Lower leg skin (tissue), 4 donors: ENCODE data around the gene AP3M1. TPM values are rescaled to one million over a fixed set of nuclear protein-coding genes. Genes with fewer than 3 reads are reported as not detected.

Experiments
- DNase-seq, 2 donors: peaks; one replicate each; pipeline ENCODE4 v3.0.0-alpha.2; 2019; ENCODE audit warnings: low spot score in 2 of 2
- H3K4me3 ChIP-seq: fragments of 200-600 bp; sonication (generic); 2 replicates; pipeline ENCODE4 v1.5.1; 2017; ENCODE audit warnings: mild to moderate bottlenecking, low read depth; ENCODE audit not compliant: poor library complexity, severe bottlenecking
- CTCF ChIP-seq, 3 donors: fragments of 450-650 bp; IDR thresholded peaks; one replicate each; pipeline ENCODE4 v1.5.1; 2016; ENCODE audit warnings: antibody characterized with exemption in 3 of 3, mild to moderate bottlenecking in 3 of 3, moderate library complexity in 2 of 3
- POLR2A ChIP-seq, 2 donors: fragments of 450-650 bp; IDR thresholded peaks; one replicate each; pipeline ENCODE4 v1.6.1; 2016 to 2017; ENCODE audit warnings: antibody characterized with exemption in 2 of 2, mild to moderate bottlenecking in 1 of 2, moderate library complexity in 1 of 2
- WGBS, 2 donors: methylation state at CpG; one replicate each; pipeline ENCODE4 v1.1.5; 2018; 5-methylcytosine and 5-hydroxymethylcytosine counted together
- intact Hi-C: fragments of 100-400 bp; cut with DNase I; formaldehyde crosslinking; loops from one replicate; pipeline ENCODE4 v1.15.0; 2023; ENCODE audit warnings: low total_unique reads
- total RNA-seq, 4 donors: library from RNA; depleted of rRNA; stranded (reverse); fragments of >200 nt; gene quantifications; one replicate each; pipeline ENCODE4 v1.1.0, GENCODE V29; 2016

Gene AP3M1
- total RNA-seq, 4 donors from 2014 or later: 13.3 to 24.2 (median 15.5) TPM

GRCh38 chr10:74088722-74089121, 61.9 kb downstream of the AP3M1 start:
- H3K4me3 ChIP-seq: no peak overlapping the region
- TF ChIP-seq POLR2A (IDR thresholded peaks at IDR 0.05): no peak

DNA sequence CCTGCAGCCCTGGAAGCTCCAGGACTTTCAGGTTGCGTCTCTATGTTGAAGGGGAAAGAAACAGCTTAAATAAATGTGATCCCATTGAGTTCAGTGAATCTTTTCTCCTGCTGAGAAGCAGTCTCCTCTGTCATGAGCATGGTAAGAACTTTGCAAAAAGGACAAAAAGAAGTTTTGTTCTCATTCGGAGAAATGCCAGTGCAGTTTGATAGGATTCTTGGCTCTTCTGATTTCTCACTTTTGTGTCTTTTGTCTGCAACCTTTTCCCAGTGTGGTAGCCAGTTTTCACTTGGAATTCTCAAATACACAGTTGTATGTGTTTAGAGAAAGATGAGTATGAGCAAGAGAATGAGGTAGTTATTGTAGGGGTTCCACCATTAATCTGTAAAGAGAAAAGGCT, 64.3 kb downstream of the AP3M1 start:
- intact Hi-C loops: no loop called here

More at GRCh38 chr10:74088722-74089121, 61.9 kb downstream of the AP3M1 start:
- intact Hi-C loops: no loop called here
- 51 to 55% methylated on average over 3 of the region's 3 CpGs for WGBS, 2 donors
- DNase-seq: no peak

GRCh38 chr10:74084955-74085354, 65.7 kb downstream of the AP3M1 start:
- intact Hi-C loops: no loop called here
- no peak overlapping the region for H3K4me3 ChIP-seq
- TF ChIP-seq POLR2A (IDR thresholded peaks at IDR 0.05) (no peak), CTCF (IDR thresholded peaks at IDR 0.05) (no peak)
- DNase-seq: no peak
- WGBS, 2 donors: 92 to 96% methylated on average over 3 of the region's 3 CpGs

More for the DNA sequence above, 64.3 kb downstream of the AP3M1 start:
- TF ChIP-seq POLR2A (IDR thresholded peaks at IDR 0.05) (no peak), CTCF (IDR thresholded peaks at IDR 0.05) (no peak)
- no peak for DNase-seq
- H3K4me3 ChIP-seq: no peak overlapping the region
- WGBS, 2 donors: 67 to 68% methylated on average over 2 of the region's 2 CpGs

DNA sequence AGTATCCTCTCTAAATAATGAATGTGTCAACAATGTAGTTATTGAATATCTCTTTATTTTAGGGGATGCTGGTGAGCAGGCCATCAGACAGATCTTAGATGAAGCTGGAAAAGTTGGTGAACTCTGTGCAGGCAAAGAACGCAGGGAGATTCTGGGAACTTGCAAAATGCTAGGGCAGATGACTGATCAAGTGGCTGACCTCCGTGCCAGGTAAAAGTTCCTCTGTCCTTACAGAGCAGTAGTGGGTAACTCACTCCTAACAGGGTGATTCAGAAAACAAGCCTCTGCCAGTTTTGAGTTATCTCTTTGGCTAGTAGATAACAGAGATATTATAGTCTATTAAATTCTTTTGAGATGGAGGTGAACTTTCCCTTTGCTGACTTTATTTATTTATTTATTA, 67.3 kb downstream of the AP3M1 start:
- DNase-seq: no peak
- WGBS, 2 donors: 83 to 91% methylated on average over 2 of the region's 2 CpGs
- intact Hi-C loops: no loop called here
- no peak for TF ChIP-seq CTCF (IDR thresholded peaks at IDR 0.05)
- H3K4me3 ChIP-seq: no peak overlapping the region

GRCh38 chr10:74081941-74082718, 68.5 kb downstream of the AP3M1 start:
- no peak overlapping the region for H3K4me3 ChIP-seq
- 55 to 64% methylated on average over 5 of the region's 5 CpGs for WGBS, 2 donors
- intact Hi-C loops: no loop called here
- no peak for TF ChIP-seq POLR2A (IDR thresholded peaks at IDR 0.05)
- no peak for TF ChIP-seq CTCF (IDR thresholded peaks at IDR 0.05)
- DNase-seq: peak in 1 of 2 donors; percentile 56

GRCh38 chr10:74081192-74081803, 69.3 kb downstream of the AP3M1 start:
- DNase-seq: no peak
- TF ChIP-seq POLR2A (IDR thresholded peaks at IDR 0.05) (no peak), CTCF (IDR thresholded peaks at IDR 0.05) (no peak)
- intact Hi-C loops: no loop called here
- 39 to 43% methylated on average over 4 of the region's 4 CpGs for WGBS, 2 donors
- H3K4me3 ChIP-seq: no peak overlapping the region
